Sigmoid colon (tissue), 4 donors: ENCODE results near the gene ADAMTS8.

Experiments
- EP300 ChIP-seq, 4 donors: sonication (generic); formaldehyde crosslinking; IDR thresholded peaks; one replicate each; pipeline ENCODE4 v1.6.1; 2017; ENCODE audit warnings: antibody characterized with exemption in 4 of 4
- POLR2A ChIP-seq, 2 donors: fragments of 450-650 bp; IDR thresholded peaks; one replicate each; pipeline ENCODE4 v1.6.1; 2016; ENCODE audit warnings: antibody characterized with exemption in 2 of 2, mild to moderate bottlenecking in 2 of 2, moderate library complexity in 2 of 2
- POLR2AphosphoS5 ChIP-seq, 4 donors: sonication (generic); formaldehyde crosslinking; IDR thresholded peaks; one replicate each; pipeline ENCODE4 v1.6.1; 2017; ENCODE audit warnings: antibody characterized with exemption in 4 of 4
- TF ChIP-seq, protein P1 (sequence below), 4 experiments: fragments of 450-650 bp in 3 of 4; fragments of 200-600 bp in 1 of 4; IDR thresholded peaks; one replicate each; pipeline ENCODE4 v1.5.1; 2016 to 2019; ENCODE audit warnings: antibody characterized with exemption in 4 of 4, mild to moderate bottlenecking in 3 of 4, moderate library complexity in 2 of 4

DNA sequence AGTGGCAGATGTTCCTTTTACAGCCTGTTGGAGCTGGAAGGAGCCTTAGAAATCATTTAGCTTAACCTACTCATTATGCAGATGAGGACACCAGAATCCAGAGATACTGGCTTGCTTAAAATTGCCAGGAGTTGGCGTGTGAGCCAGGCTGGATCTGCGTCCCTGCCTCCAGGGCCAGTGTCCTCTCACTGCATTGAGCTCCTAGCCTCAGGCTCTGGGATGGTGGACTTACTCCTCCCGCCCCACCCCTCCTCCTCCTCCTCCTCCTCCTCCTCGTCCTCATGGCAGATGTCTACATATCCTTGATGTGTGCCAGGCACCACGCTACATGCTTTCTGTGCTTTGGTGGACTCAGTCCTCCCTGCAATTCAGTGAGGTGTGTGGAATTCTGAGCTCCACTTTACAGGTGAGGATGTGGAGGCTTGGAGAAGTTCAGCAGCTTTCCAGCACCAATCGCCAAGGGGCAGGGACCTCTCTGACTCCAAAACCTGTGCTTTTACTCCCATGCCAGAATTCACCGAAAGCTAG is 44.1 kb upstream of the ADAMTS8 start:
- TF ChIP-seq POLR2A (IDR thresholded peaks at IDR 0.05), result no peak
- TF ChIP-seq, protein P1, sequence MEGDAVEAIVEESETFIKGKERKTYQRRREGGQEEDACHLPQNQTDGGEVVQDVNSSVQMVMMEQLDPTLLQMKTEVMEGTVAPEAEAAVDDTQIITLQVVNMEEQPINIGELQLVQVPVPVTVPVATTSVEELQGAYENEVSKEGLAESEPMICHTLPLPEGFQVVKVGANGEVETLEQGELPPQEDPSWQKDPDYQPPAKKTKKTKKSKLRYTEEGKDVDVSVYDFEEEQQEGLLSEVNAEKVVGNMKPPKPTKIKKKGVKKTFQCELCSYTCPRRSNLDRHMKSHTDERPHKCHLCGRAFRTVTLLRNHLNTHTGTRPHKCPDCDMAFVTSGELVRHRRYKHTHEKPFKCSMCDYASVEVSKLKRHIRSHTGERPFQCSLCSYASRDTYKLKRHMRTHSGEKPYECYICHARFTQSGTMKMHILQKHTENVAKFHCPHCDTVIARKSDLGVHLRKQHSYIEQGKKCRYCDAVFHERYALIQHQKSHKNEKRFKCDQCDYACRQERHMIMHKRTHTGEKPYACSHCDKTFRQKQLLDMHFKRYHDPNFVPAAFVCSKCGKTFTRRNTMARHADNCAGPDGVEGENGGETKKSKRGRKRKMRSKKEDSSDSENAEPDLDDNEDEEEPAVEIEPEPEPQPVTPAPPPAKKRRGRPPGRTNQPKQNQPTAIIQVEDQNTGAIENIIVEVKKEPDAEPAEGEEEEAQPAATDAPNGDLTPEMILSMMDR (IDR thresholded peaks at IDR 0.05), result no peak
- TF ChIP-seq POLR2AphosphoS5 (IDR thresholded peaks at IDR 0.05), result no peak
- TF ChIP-seq EP300 (IDR thresholded peaks at IDR 0.05), result no peak
